ENCODE measurements around the gene BLMH.
"Not testable (repeated sequence)": the region's sequence is repeated elsewhere in the genome, so short reads cannot be mapped to it uniquely, and the experiment has no call there.

The BLMH gene

GRCh38 chr17:30244853-30245385 lies 46.8 kb downstream of the BLMH start:
- DNase-seq: no peak

GRCh38 chr17:30243568-30243967 lies 48.2 kb downstream of the BLMH start:
- DNase-seq: no peak

- no peak for DNase-seq
These were observed 48.7 kb downstream of the BLMH start for GRCh38 chr17:30243002-30243401.

DNA sequence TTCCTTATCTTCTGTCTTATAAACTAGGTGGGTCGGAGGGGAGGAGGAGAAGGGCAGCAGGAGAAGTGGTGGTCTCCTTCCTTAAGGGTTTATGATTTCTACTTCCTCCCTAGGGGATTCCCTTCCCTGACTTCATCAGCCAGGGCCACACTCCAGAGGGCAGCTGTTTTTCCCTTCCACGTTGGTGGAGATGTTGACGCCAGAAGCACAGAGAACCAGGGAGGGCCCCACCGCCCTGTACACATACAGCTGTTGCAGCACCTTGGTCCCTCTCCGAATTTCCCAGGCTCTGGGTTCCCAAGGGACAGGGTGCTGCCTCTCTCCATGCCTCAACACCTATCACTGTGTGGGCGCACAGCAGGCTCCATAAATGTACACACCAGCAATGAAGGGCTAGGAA lies 50.7 kb downstream of the BLMH start:
- no peak for DNase-seq

DNA sequence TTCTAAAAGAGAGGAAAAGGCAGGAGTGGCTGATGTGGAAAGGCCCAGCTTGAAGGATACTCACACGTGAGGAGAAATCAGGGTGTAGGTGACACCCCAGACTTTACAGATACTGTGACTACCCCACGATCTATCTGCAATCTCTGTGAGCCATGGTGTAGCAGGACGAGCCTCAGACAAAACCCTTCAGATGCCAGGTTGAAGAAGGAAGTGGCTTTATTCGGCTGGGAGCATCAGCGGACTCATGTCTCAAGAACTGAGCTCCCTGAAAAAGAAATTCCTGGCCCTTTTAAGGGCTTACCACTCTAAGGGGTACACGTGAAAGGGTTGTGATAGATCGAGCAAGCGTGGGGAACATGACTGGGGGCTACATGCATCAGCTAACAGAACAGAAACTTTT lies 51.6 kb downstream of the BLMH start:
- DNase-seq: no peak

GRCh38 chr17:30239089-30239462 lies 52.7 kb downstream of the BLMH start:
- no peak for DNase-seq

- no peak for DNase-seq
These were observed 53.2 kb downstream of the BLMH start for GRCh38 chr17:30238387-30239088.

DNA sequence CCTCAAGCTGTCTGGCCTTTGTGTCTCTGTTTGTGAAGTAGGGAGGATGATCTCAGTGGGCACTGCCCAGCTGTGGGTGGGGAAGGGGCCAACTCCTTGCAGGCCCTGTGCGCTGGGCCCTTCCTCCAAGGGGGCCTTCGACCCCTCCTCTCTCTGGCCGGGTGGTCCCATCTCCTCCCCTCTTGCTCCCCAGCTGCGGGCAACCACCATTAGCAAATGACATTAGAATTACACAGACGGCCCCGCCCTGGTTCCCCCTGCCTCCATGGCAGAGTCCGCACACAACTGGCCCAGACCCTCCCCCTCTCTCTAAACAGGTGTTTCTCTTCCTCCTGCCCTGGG lies 53.8 kb downstream of the BLMH start:
- no peak for DNase-seq

DNA sequence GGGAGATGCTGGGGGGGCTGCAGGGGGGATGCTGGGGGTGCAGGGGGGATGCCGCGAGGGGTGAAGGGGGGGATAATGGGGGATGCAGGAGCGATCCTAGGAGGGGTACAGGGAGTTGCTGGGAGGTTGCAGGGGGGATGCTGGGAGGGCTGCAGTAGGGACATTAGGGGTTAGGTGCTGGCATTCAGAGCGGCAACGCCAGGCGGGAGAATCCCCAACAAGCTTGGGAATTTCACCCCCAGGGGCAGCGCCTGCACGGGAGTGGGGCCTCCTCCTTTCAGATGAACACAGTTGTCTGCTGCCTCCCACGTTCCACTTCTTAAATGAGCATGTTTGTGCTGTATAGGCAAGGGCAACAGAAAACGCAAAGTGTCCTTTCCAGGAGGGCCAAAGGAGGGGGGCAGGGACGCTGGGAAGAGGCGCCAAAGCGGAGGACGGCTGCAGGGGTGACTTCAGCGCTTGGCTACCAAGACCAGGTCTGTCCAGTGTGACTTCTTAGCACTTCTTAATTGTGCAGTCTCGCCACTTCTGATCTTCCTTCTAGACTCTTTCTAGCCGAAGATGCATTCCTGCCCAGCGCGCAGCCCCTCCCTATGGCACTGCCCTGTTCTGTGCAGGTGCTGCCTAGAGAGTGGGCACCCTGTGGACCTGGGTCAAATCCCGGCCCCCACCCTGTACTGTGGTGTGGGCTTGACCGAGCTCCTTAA lies 54.3 kb downstream of the BLMH start:
- DNase-seq: no peak

DNA sequence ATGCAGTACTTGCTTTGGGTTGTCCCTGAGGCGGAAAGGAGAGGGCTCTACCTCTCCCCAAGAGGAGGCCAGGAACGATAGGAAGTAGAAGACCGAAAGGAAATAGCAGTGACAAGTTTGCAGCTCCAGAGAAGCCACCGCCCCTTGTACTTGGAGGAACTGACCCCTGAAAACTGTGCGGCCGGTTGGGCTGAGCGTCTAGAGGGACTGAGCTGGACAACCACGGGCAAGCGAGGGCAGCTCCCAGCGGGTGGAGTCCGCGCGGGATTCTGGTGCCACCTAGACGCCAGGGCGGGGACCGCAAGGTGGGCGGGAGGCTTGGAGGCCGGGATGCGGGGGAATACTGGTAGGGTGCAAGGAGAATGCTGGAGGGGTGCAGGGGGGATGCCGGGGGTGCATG lies 55.0 kb downstream of the BLMH start:
- DNase-seq: peak in 1 of 2 experiments; percentile 77

GRCh38 chr17:30236297-30236624 lies 55.5 kb downstream of the BLMH start:
- no peak for DNase-seq

DNA sequence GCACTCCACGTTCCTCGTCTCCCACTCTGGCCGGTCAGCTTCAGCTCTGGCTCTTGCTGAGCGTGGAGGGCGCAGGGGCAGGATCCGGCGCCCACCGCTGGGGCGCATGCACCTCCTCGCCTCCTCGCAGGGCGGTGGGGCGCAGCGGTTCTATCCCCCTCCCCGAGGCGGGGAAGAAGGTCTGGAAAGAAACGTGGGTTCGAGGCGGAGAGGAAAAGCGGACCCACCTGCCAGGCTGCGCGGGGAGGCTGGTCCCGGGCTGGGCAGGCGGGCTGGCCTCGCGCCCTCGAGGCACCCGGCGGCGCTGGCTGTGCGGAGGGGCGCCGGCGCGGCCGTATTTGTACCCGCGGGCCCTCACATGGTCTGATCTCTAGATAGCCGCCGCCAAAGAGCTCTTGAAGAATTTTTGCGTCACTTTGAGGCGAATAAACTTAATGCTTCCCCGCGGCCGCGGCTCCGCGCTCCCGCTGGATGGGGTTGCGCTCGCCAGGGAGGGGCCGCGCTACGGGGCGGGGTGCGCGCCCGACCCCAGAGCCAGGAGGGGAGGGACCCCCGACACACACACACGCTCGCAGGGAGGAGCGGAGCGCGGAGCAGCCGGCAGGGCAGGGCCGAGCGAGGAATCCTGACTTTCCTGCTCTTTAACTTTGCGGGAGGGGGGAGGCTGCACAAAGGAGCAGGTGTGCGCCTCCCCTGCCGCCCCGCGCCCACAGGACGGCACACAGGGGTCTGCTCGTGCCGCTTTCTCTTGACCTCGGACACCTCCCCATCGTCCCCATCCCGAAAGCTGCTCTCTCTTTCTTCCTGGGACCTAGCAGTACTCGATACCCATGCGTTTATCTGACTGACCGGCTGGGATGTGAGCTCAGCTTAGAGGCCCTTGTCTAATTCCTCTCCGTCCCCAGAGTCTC lies 56.1 kb downstream of the BLMH start, which contains the start of gene SLC6A4:
TSS of gene SLC6A4 (minus strand) at position 312 of the 911 bp plus-strand sequence. CDS start 13,739 bp downstream, outside the sequence.
- DNase-seq: peak in 1 of 2 experiments; percentile 60

DNA sequence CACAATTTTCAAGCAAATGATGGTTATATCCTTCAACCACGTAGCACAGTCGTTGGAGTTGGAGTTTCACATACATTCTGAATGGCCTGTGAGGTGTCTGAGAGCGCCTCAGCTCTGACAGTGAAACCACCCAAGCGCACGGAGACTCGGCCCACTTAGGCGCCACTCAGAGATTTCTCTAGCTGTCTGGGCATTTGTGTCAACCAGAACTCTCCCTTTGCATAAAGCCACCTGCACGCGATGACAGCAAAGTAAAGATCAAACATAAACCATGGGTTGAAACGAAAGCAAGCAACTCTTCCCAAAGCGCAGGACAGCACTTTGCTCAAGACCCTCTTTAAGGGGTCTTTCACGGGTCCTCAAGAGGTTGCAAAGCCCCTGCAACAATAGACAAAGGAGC lies 56.8 kb downstream of the BLMH start:
- DNase-seq: peak; percentile 23 to 66

DNA sequence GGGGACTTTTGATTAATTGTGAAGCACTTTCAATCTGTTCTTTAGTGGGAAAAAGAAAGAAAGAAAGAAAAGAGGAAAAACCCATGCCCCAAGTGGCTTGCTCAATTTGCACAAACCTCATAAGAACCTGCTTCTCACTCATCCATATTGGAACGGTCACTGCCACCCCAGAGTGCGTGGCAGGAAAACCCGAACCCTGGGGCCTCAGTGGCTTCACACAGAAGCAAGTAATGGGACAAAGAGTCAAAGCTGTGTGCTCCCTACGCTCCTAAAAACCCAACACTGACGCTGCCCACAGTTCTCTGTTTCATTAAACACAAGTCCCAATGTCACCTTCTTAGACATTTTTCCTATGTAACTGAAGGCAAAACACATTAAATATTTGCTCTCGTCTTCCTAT lies 57.4 kb downstream of the BLMH start:
- no peak for DNase-seq

DNA sequence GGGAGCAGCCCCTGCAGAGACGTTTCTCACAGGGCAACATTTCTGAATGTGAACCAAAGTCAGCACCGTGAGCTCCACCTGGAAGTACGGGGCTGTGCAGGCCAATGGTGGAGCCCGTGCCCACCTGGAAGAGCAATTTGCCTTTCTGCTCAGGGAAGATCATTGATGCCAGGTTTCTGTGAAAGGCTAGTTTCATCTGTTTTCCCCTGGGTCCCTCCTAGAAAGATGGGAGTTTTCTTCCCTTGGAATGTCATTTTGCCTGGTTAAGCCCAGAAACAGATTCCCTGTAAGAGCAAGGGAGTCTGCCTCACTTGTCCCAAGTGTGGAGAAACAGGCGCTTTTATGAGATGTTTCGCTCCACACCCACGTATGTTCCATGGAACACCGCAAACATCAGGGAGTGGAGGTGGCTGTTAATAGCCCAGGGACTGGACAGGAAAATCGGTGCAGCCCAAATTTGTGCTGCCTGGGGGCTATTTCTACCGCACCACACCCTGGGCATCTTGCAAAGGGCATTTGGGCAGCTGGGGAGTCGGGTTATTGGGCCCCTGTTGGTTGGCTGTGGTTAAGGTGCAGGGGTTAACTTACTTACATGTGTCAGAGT lies 58.8 kb downstream of the BLMH start:
- peak in 1 of 2 experiments; percentile 29 for DNase-seq

DNA sequence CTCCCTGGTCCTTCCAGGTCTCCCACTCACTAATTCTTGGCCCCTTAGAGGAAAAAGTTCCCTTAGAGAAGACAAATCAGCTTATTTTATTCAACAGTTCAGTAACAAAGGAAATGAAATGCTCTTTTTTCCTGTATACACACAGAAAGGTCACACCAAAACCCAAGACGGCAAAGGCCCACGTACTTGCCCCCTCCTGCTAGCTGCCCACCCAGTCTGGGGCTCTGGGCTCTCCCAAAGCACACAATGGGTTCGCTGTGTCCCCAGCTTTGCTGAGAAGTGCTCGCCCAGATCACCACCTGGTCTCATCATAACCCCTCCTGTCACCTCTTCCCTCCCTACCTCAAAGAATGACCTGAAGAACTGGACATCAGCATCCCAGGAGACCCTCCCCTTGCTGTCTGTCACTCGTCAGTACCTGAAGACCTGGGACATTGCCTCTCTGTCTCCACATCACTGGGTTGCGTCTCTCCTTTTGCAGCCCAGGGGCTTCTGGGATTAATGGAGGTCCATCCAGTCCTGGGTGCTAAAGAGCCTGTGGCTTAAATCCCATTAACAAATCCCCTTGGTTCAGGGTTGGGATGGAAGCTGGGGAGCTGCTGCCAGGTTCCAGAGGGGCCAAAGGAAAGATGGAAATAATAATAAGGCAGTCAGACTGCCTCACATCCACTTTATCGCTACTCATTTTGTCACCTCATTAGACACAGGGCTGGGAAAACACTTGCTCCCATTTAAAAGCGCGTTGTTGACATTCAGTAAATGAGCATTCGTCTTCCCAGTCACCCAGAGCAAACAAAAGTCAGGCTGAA lies 59.5 kb downstream of the BLMH start:
- DNase-seq: no peak

DNA sequence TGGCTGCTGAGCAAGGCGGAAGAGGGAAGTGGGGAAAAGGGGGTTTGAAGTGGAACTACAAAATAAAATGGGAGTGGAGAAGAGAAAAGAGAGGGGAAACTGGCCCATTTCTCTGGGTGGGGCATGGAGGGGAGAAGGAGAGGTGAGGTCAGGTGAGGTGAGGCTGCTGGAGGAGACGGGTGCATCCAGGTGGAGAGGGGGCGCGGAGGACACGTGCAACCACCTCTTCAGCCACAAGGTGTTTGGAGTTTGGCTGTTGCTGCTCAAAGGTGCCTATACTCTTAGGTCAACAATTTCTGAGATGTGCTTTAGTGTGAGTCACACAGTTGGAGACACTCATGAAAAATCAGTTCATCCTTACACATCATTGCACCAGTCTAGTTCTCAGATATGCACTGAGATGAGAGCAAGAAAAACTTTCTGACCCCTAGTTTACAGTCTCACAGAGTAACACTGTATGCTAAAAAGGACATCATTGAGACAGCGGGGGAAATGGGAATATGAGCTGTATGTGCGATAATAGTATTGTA lies 61.1 kb downstream of the BLMH start:
- DNase-seq: no peak

DNA sequence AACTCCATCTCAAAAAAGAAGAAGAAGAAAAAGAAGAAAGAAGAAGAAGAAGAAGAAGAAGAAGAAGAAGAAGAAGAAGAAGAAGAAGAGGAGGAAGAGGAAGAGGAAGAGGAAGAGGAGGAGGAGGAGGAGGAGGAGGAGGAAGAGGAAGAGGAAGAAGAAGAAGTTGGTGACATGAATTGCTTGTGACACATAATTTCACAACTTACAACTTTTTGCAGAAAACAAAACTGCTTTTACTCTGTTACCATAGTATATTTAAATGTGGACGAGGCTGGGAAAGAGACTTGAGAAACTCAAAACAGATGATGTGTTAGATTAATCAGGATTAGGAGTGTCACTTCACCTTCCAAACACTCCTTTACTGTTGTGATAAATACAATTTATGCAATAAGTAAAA lies 61.7 kb downstream of the BLMH start:
- DNase-seq: not testable (repeated sequence)

- DNase-seq: no peak
These were observed 62.7 kb downstream of the BLMH start for GRCh38 chr17:30229012-30229411.

DNA sequence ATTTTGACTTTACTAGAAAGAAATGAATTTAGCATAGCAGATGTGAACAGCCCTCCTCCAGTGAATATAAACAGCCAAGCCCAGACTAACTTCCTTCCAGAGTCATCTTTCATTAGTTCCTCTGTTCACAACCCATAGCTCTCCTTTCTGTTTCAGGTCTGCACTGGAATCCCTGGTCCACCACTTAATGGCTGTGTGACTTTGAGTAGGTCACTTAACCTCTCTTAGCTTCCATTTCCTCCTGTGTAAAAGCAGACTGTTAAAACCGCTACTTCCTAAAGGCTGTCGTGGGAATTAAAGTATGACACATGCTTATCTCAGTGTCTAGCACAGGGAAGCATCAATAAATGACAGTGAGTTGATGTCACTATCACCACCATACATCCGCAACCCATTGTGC lies 63.7 kb downstream of the BLMH start:
- no peak for DNase-seq

DNA sequence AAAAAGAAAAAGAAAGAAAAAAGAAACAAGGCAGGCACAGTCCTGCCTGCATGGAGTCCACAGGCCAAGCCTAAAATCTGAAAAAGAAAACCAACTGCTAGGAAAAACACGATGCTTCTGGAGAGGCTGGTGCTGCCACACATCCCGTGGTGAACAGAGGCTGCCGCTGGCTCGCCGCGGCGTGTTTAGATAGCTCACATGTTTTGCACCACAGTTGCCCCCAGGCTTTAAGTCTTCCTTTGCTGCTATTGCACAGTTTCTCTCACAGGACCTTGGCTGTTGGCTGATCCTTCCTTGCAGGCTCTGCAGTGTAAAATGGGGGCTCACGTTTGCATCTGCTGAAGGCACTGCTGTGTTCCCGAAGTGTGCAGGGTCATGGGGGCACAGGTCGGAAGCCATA lies 64.9 kb downstream of the BLMH start:
- peak in 1 of 2 experiments; percentile 21 for DNase-seq

All from NCI-H526 (cell line).